HEK293 (cell line): ENCODE data around the gene MED8.

Experiments used
- KLF9 ChIP-seq: fragments of 450-650 bp; formaldehyde crosslinking; IDR thresholded peaks from 2 replicates; pipeline ENCODE4 v1.5.1; 2016; ENCODE audit warnings: missing biosample characterization, missing genetic modification characterization, low read depth
- MYNN ChIP-seq: fragments of 450-650 bp; formaldehyde crosslinking; IDR thresholded peaks from 2 replicates; pipeline ENCODE4 v1.5.1; 2016; ENCODE audit warnings: missing biosample characterization, missing genetic modification characterization, borderline replicate concordance
- SETDB1 ChIP-seq: IDR thresholded peaks from one replicate; pipeline ENCODE4 v1.6.1; 2017; ENCODE audit warnings: mild to moderate bottlenecking, low read length, moderate library complexity, mixed read lengths; ENCODE audit not compliant: insufficient read length
- TRIM28 ChIP-seq: IDR thresholded peaks from 2 replicates; pipeline ENCODE4 v1.6.1; 2011; ENCODE audit warnings: low read length, control low read depth, borderline replicate concordance
- YY1 ChIP-seq: fragments of 450-650 bp; formaldehyde crosslinking; IDR thresholded peaks from 2 replicates; pipeline ENCODE4 v1.5.1; 2018; ENCODE audit warnings: missing biosample characterization, missing genetic modification characterization
- ZBTB48 ChIP-seq: fragments of 450-650 bp; formaldehyde crosslinking; IDR thresholded peaks from 2 replicates; pipeline ENCODE4 v1.5.1; 2016; ENCODE audit warnings: missing biosample characterization, missing genetic modification characterization
- ZBTB8A ChIP-seq: fragments of 450-650 bp; formaldehyde crosslinking; IDR thresholded peaks from 2 replicates; pipeline ENCODE4 v1.5.1; 2016; ENCODE audit warnings: missing biosample characterization, missing genetic modification characterization
- ZNF239 ChIP-seq: fragments of 450-650 bp; formaldehyde crosslinking; IDR thresholded peaks from 2 replicates; pipeline ENCODE4 v1.5.1; 2016; ENCODE audit warnings: missing biosample characterization, missing genetic modification characterization
- ZNF24 ChIP-seq: fragments of 450-650 bp; formaldehyde crosslinking; IDR thresholded peaks from 2 replicates; pipeline ENCODE4 v1.5.1; 2016; ENCODE audit warnings: missing biosample characterization, missing genetic modification characterization
- ZNF596 ChIP-seq: fragments of 450-650 bp; IDR thresholded peaks from 2 replicates; pipeline ENCODE4 v1.5.0; 2018; ENCODE audit warnings: missing biosample characterization, mild to moderate bottlenecking, missing genetic modification characterization, moderate library complexity
- ZNF843 ChIP-seq: fragments of 450-650 bp; formaldehyde crosslinking; IDR thresholded peaks from 2 replicates; pipeline ENCODE4 v1.5.1; 2016; ENCODE audit warnings: missing biosample characterization, missing genetic modification characterization
- TF ChIP-seq, protein P1 (sequence below): fragments of 450-650 bp; formaldehyde crosslinking; IDR thresholded peaks from 2 replicates; pipeline ENCODE4 v1.5.1; 2016; ENCODE audit warnings: missing biosample characterization, missing genetic modification characterization
- TF ChIP-seq, protein P2 (sequence below): fragments of 450-650 bp; formaldehyde crosslinking; IDR thresholded peaks from 2 replicates; pipeline ENCODE4 v1.5.1; 2016; ENCODE audit warnings: missing biosample characterization, missing genetic modification characterization, borderline replicate concordance

DNA sequence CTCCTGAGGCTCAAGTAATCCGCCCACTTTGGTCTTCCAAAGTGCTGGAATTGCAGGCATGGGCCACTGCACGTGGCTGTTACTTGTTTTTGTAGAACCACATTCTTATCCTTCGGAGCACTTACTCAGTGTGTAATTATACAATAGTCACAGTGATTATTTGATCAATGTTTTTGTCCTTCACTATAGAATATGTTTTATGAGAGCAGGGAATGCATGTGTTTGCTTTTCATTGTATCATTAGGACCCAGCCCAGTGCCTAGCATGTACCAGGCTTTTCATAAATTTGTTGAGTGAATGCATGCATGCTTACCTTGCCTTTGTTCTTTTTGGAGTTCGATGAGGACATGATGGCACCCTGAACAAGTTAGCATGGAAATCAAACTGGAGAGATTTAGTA is 5.9 kb upstream of the MED8 start:
- TF ChIP-seq YY1 (tag by site-specific recombination): no peak
- TF ChIP-seq MYNN (tag by site-specific recombination): no peak
- TF ChIP-seq ZNF239 (tag by site-specific recombination): no peak
- TF ChIP-seq ZBTB48: no peak
- TF ChIP-seq KLF9 (tag by site-specific recombination): no peak
- no peak for TF ChIP-seq TRIM28
- TF ChIP-seq ZBTB8A (tag by site-specific recombination): no peak
- TF ChIP-seq, protein P1, sequence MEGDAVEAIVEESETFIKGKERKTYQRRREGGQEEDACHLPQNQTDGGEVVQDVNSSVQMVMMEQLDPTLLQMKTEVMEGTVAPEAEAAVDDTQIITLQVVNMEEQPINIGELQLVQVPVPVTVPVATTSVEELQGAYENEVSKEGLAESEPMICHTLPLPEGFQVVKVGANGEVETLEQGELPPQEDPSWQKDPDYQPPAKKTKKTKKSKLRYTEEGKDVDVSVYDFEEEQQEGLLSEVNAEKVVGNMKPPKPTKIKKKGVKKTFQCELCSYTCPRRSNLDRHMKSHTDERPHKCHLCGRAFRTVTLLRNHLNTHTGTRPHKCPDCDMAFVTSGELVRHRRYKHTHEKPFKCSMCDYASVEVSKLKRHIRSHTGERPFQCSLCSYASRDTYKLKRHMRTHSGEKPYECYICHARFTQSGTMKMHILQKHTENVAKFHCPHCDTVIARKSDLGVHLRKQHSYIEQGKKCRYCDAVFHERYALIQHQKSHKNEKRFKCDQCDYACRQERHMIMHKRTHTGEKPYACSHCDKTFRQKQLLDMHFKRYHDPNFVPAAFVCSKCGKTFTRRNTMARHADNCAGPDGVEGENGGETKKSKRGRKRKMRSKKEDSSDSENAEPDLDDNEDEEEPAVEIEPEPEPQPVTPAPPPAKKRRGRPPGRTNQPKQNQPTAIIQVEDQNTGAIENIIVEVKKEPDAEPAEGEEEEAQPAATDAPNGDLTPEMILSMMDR (tag by site-specific recombination): no peak
- TF ChIP-seq ZNF843 (tag by site-specific recombination): no peak
- TF ChIP-seq ZNF596 (tag by site-specific recombination): no peak
- TF ChIP-seq, protein P2, sequence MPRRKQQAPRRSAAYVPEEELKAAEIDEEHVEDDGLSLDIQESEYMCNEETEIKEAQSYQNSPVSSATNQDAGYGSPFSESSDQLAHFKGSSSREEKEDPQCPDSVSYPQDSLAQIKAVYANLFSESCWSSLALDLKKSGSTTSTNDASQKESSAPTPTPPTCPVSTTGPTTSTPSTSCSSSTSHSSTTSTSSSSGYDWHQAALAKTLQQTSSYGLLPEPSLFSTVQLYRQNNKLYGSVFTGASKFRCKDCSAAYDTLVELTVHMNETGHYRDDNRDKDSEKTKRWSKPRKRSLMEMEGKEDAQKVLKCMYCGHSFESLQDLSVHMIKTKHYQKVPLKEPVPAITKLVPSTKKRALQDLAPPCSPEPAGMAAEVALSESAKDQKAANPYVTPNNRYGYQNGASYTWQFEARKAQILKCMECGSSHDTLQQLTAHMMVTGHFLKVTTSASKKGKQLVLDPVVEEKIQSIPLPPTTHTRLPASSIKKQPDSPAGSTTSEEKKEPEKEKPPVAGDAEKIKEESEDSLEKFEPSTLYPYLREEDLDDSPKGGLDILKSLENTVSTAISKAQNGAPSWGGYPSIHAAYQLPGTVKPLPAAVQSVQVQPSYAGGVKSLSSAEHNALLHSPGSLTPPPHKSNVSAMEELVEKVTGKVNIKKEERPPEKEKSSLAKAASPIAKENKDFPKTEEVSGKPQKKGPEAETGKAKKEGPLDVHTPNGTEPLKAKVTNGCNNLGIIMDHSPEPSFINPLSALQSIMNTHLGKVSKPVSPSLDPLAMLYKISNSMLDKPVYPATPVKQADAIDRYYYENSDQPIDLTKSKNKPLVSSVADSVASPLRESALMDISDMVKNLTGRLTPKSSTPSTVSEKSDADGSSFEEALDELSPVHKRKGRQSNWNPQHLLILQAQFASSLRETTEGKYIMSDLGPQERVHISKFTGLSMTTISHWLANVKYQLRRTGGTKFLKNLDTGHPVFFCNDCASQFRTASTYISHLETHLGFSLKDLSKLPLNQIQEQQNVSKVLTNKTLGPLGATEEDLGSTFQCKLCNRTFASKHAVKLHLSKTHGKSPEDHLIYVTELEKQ (tag by site-specific recombination): no peak
- no peak for TF ChIP-seq ZNF24 (tag by site-specific recombination)
- no peak for TF ChIP-seq SETDB1
